GM19193 (cell line): ENCODE data around the gene CFAP58.

Source experiments
- POLR2A ChIP-seq: IDR thresholded peaks from 4 replicates; pipeline ENCODE4 v1.6.1; 2011; ENCODE audit not compliant: insufficient read depth, insufficient read length; ENCODE audit errors: extremely low read depth

Gene CFAP58

DNA sequence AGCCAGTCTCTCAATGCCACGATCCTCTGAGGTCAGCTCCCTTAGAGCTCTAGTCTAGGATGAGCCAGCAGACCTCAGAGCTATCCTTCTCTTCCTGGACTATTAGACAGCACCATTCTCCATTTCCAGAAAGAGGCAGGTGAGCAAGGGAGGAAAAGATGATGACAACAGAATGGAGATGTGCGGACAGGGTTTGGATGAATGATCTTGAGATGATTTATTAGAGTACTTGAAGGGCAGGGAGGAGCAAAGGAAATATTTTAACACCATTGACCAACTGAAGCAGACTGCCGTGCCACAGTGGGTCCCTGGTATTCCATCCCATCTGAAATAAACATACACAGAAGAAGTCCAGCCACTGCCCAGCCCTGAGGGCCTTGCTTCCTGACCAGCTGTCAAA is 94.3 kb downstream of the CFAP58 start:
- TF ChIP-seq POLR2A = no peak

DNA sequence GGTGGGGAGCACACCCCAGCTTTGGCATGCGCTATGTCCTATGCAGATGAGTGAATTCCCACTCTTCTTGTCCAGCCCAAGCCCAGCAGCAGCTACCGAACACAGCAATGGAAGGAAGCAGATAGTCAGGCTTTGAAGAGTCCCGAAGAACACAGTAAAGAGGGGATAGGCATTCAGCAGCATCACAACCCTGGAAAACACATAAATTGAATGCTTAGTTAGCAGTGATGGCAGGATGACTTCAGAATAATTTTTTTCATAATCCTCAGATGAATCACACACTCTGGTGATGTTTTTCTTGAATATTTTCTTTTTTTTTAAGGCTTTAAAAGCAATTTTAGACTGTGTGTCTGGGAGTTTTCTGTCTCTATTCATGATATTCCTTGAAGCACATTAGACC is 95.8 kb downstream of the CFAP58 start:
- no peak for TF ChIP-seq POLR2A

DNA sequence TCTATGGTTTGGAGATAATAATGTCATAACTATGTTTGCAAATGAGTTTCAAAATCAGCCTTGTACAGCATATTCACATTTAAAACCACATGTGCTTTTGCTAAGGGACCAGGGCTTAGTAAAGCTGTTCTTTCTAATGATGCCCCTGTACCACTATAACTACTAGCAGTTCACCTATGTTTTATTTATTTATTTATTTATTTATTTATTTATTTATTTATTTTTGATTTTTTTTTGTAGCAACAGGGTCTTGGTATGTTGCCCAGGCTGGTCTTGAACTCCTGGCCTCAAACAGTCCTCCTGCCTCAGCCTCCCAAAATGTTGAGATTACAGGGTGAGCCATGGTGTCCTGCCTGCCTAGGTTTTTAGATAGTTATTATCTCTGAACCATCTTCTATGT is 96.9 kb downstream of the CFAP58 start:
- no peak for TF ChIP-seq POLR2A

DNA sequence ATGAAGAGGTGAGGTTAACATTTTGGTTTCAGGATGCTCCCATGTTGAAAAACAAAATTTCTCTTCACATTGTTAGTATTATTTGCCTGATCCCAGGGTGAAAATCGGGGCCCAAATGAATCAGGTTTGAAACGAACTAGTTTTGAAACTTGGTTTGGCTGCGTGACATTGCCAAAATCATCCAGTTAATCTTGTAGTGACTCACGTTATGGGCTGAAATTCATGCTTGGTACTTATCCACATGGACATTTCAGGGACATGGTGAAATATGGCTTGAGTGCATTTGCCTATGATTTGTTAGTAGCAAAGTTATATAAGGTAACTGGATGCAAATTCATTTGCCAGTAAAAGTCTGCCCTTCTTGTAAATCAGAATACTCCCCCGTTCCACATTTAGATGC is 97.3 kb downstream of the CFAP58 start:
- TF ChIP-seq POLR2A = no peak

DNA sequence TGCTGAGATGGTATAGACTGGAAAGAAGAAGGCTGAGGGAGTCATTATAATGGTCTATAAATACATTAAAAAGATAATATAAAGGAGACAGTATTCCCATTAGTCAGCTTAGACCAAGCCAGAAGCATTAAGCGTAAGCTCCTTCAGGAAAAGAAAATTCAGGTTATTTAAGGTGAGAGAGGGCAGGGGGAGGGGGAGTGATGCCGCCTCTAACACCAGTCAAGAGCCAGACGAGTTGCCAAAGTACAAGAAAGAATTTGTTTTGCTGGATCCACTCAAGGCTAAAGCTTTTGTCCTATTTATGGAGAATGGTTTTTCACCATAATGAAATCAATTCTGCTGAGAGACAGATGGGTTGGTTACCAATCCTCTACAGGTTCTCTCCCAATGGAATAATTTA is 99.3 kb downstream of the CFAP58 start:
- no peak for TF ChIP-seq POLR2A

DNA sequence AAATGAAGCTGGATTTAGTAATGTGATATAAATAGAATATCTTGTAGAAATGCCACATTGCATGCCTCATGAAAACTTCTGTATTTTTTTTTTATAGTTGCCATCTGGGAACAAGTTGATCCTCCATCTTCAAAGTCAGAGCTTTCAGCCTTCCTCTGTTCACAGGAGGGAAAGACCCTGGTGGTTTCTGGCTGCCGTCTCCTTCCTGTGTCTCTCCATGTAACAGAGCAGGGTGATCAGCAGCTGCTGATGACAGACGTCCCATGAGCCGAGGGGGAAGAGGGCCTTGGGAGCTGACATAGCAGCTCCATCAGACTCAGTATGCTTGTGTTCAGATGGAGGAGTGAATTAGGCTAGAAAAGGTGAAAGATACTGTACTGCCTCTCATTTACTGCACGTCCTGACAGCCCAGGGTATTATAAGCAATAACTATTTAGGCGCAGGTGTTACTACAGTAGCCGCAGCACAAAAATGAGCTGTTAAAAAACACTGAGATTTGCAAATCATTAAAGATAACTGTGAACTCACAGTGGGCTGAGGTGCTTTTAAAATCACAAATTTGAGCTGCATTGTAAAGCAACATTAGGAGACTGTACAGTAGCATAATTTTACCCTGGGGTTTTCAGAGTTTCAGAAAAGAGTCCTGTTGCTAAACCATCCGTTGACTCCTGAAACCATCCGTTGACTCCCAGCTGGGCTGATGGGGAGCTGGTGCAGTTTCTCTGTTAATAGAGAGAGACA is 103.3 kb downstream of the CFAP58 start:
- no peak for TF ChIP-seq POLR2A

DNA sequence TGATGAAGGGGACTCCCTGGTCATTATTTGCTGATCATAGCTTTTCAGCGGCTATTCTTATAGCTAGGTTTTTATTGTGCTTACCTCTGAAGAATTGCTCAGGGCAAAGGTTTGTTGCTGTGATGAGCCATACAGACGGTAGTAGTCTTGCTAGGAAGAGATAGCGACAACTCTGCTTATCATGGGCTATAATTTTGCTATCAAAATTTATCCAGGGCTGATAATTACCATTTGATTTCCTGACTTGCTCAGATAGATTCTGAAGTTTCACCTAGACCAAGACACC is 103.9 kb downstream of the CFAP58 start:
- no peak for TF ChIP-seq POLR2A

DNA sequence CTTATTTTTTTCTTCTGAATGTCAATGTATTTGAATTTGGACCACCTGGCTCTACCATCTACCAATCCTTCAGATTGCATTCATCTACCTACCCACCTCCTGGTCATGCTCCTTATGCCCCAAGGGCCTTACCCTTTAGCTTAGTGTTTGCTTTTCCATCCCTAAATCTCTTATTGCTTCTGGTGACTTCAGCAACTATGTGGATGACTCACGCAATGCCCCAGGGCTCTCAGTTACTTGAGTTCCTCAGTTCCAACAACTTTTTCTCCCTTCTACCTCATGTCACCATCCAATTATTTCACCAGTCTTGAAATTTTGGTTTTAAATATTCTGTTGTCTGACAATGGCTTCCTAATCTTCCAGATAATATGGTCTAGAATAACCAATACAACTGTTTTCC is 118.9 kb downstream of the CFAP58 start:
- no peak for TF ChIP-seq POLR2A

DNA sequence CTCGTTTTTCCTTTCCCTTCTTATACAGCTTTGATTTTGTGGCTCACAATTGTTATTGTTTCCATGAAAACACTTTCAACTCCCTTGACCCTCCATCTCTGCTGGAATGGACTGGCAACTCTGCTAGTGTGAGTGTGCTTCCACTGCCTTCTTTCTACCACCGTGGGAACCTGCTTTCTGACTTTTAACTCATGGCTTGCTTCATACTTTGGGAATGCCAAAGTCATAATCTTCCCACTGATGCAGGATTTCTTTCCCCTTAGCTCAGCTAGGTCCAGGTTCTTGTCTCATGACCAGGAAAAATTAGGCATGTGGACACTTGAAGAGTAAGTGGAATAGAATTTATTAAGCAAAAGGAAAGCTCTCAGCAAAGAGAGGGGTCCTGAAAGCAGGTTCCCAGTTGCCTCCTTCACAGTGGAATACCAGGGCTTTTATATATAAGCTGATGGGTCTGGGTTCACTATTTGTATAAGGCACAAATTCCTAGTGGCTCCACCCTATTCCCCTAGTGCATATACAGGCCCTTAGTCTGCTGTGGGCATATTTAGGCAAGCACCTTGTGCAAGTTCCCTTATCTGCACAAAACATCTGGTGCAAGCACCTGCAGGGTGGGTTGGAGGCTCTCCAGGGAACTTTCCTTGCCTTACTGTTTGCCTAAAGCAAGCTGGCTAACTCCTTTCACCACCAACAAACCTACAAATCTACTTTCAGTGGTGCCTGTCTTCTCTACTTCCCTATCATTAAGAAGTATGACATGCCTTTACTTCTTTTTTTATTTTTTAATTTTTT is 119.5 kb downstream of the CFAP58 start:
- TF ChIP-seq POLR2A = no peak

DNA sequence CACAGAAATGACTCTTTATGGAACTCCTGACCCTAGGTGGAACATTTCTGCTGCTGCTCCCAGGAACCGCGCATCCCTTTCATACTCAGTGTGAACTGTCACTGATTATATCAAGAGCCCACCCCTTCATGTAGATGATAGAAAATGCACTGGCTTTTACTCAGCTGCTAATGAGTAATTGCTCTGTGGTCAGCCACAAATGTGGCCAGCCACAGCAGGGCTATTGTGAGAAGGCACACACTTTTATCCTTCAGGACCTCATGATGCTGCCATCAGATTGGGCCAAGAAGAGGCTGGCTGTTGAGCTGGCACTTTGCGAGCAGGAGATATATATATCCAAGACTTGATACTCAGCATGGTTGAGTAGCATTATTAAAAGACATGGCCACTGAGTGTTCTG is 124.7 kb downstream of the CFAP58 start:
- TF ChIP-seq POLR2A = no peak

DNA sequence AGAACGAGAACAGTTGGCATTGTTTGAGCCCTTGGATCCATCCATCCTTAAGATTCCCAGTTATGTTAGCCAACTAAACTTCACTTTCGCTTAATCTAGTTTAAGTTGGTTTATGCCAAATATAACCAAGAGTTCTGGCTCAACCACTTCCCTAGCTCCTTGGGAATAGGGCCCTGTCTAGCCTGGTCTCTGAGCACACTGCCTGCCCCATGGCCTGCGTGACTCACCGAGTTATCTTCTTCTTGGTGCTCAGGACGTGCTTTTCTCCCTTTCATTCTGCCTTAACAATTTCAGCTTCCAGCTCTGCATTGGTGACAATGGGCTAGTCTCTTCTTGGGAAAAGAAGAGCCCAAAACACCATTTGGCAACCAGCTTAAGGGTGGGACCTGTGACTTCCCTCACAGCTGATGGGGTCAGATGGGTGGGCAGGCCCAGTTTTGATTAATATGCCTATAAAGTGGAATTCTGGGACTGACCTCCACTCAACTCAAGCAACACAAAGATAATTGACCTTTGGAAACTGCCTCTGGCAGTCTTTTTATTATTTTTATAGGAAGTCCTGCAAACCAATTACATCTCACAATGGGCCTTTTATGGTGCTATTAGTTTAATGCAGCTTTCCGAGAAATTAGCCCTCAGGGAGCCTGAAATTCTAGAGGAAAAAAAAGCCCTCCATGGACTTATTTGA is 126.4 kb downstream of the CFAP58 start:
- no peak for TF ChIP-seq POLR2A

DNA sequence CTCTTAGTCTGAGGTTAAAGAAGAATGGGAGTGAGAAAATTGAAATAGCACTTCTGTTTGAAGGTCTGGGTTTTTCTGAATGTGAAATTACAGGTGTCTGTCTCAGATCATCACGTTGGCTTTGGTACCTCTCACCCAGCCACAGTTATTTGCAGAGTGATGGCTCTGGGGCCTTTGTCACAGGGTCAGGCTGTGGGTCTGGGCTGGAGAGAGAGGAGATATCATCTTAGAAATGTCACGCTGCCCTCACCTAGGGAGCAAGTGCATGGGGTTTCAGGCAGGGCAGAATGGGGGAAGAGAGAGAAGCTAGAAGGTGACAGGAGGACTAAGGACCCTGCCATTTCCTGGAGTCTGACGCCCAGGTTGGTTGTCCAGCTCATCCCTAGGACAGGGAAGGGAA is 127.2 kb downstream of the CFAP58 start:
- no peak for TF ChIP-seq POLR2A

DNA sequence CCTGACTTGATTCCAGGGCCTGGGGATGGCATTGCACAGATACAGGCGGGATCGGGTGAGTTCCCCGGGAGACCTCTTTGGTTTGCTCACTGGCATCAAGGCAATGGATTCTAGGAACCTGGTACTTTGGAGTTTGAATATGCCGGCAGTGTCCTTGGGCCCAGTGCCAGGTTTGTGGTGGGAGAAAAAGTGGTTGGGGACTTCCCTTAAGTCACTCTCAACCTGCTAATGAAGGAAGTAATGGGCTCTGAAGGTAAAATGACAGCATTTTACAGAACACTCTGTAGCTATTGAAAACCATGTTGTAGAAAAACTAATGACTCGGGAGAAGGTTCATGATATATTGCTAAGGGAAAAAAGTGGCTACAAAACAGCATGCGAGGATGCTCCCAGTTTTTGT is 129.9 kb downstream of the CFAP58 start:
- TF ChIP-seq POLR2A = no peak

DNA sequence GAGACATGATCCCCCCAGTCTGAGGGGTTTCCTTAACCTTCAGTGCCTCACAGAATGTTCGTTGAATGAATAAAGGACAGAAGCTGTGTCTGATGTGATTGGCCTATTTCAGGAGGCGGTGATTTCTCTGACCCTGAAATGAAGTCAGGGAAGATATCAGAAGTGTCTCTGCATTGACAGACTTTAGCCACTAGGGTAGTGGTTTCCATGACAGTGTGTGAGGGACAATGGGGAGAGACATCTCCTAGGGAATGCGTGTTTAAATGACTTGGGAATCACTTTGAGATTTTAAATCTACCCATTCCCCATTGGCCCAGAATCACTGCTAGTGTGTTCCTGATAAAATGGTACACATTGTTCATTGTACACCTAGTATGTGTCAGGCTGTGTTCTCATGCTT is 132.0 kb downstream of the CFAP58 start:
- TF ChIP-seq POLR2A = no peak

DNA sequence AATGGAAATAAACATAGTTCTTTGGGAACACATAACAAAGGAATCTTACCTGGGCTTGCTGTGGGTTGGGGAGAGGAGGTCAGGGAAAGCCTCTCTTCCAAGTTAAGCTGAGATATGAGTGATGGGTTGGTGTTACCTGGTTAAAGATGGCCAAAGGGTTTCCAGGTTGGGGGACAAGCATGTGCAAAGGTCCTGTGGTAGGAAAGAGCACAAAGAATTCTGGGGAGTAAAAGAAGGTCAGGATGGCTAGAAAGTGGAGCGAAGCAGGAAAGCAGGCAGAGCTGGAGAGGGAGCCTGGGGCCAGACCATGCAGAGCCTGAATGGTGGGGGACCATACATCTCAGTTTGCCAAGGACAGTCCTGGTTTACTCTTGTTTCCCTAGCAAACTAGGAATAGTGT is 133.2 kb downstream of the CFAP58 start:
- TF ChIP-seq POLR2A = no peak

DNA sequence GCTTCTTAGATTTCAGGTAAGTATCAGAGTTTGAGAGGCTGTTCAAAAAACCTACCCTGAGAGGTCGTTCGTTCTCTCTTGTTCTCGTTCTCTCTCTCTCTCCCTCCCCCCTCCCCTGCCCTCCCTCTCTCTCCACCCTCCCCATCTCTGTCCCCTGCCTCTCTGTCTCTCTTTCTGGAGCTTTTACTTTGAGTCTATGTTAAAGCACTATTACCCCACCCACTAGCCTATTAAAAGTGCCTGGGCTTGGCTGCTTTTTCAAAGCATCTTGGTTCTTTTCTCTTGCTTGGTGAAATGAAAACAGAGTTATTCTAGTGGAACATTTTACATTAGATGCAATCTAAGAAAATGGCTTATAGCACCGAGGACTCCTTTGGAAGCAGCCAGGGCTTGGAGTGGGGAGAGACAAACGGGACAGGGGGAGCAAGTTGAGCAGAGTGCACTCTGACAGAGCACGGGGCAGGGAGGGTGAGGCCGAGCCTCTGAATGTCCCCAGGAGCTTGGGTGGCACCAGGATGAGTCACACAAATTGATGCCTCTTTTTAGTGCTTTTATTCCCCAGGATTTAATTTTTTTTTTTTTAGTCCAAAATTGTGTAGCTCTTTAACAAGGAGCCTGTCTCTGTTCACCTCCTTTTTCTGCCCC is 134.3 kb downstream of the CFAP58 start:
- no peak for TF ChIP-seq POLR2A

DNA sequence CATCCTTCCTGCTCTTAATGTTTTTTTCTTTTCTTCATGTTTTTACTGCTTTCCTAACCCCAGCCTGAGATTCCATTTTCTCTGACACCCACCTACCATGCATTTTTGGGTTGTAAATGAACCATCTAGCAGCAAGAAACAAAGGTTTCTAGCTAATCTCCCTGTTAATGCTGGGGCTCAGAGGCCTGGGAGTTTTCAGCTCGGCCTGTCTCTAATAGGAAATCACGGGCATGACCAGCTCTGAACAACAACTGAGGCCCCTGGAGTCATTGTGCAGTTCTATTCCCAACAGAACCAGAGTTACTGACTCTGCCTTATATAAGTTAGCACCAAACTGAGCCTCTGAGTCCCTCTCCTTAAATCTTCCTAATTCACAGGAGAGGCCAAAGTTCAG is 134.8 kb downstream of the CFAP58 start:
- no peak for TF ChIP-seq POLR2A
